ENCODE measurements around the gene DNASE2B.

DNASE2B gene

DNA sequence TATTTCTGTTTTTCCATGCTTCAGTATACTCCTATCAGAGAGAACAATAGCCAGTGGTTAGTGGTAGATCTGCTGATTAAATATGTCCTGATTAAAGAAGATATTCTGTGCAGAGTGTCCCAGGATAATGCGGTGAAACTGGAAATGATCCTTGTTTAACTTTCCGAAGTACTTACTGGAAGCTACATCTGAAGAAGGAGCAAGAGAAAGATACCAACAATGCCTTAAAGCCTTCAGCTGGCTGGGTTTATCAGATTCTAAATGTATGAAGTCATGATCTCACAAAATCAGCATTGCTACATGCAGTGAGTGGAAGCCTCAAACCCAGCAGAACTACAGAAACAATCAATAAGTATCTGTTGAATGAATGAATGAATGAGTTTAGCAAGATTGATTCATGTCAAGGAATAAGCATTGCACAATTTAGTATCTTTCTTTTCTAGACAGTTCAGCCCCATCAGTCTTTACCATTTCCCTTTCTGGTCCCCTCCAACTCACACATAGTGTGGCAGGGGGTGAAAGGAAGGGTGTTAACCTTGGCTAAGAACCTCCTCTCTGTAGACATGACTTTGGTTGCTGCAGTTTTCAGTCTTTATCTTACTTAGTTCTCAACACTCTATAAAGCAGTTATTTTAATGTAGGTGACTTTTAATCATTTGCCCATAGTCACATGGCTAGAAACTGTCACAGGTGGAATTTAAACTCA, 24.7 kb upstream of the DNASE2B start:
- no peak overlapping the region for H3K4me3 ChIP-seq (replicated peaks; ENCODE audit: low read depth, low read length)
- no peak for DNase-seq (ENCODE audit: extremely low read depth, low read depth)
- TF ChIP-seq, protein P1, sequence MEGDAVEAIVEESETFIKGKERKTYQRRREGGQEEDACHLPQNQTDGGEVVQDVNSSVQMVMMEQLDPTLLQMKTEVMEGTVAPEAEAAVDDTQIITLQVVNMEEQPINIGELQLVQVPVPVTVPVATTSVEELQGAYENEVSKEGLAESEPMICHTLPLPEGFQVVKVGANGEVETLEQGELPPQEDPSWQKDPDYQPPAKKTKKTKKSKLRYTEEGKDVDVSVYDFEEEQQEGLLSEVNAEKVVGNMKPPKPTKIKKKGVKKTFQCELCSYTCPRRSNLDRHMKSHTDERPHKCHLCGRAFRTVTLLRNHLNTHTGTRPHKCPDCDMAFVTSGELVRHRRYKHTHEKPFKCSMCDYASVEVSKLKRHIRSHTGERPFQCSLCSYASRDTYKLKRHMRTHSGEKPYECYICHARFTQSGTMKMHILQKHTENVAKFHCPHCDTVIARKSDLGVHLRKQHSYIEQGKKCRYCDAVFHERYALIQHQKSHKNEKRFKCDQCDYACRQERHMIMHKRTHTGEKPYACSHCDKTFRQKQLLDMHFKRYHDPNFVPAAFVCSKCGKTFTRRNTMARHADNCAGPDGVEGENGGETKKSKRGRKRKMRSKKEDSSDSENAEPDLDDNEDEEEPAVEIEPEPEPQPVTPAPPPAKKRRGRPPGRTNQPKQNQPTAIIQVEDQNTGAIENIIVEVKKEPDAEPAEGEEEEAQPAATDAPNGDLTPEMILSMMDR (IDR thresholded peaks at IDR 0.05; ENCODE audit: low read depth, low read length, missing control alignments) = no peak

DNA sequence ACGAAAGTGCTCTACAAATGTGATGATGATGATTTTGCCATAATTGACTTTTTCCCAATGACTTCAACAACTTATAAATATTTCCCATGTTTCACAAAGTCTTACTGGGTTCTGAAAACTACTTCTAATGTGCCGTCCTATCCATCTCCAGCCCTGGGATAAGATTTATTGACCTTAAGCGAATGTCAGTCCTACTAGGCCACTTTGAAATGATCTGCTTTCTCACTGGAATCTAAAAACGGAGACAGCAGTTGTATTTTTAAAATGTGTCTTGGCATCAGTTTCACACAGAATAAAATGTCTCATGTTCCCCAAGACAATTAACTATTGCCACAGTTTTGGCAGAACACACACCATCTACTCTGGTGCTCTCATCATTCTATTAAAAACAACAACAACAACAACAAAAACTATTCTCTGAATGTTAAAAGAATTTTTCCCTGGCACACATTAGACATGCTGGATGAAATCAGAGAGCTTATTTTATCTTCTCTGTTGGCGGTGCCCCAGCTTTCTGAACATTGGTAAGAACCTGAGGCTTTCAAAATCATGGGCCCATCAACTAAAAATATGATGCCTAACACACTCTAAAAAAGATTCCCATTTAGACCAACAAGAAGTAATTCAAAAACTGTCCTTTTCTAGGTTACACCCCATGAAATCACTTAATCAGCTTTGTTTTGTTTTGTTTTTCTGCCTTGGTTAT, 23.1 kb upstream of the DNASE2B start:
- no peak for DNase-seq (ENCODE audit: extremely low read depth, low read depth)
- TF ChIP-seq, protein P1 (IDR thresholded peaks at IDR 0.05; ENCODE audit: low read depth, low read length, missing control alignments) = no peak
- no peak overlapping the region for H3K4me3 ChIP-seq (replicated peaks; ENCODE audit: low read depth, low read length)

DNA sequence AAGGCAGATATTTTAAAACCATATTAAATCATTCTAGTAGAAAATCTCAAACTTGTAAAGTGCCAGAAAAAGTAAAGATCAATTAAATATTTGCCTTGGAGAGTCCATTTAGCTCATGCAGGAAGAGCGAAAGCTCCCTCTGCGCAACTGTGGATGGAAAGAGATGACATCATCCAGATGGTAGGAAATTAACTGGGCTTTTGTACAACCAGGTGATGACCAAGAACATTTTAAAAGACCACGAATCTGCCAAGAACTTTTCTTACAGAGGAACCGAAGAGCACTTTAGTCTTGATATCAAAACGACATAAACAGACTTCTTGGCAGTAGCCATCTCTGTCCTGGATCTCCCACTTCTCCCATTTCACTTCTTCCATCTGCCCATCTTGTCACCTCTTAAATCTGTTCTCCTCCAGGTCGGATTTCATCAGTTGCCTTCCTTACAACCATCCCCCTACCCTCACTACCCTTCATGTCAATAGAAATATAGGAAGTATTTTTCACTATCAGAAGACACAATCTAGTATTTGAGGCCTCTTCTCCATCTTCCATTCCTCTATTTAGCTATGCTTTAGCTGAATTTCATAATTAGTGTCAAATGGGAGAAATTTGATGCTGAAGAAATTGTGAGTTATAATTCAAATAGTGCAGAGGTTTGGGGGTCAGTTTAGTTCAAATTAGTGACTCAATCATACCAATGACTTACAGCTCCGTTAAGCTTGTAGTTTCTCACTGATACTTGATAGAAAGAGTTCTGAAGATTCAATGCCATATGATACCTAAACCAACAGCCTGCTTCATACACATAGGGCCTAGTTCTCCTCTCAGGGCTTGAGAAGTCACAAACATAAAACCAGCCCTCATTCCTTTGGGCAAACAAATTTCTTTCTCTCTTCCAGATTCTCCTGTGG, 22.0 kb upstream of the DNASE2B start:
- H3K4me3 ChIP-seq (replicated peaks; ENCODE audit: low read depth, low read length) = no peak overlapping the region
- TF ChIP-seq, protein P1 (IDR thresholded peaks at IDR 0.05; ENCODE audit: low read depth, low read length, missing control alignments) = no peak
- no peak for DNase-seq (ENCODE audit: extremely low read depth, low read depth)

DNA sequence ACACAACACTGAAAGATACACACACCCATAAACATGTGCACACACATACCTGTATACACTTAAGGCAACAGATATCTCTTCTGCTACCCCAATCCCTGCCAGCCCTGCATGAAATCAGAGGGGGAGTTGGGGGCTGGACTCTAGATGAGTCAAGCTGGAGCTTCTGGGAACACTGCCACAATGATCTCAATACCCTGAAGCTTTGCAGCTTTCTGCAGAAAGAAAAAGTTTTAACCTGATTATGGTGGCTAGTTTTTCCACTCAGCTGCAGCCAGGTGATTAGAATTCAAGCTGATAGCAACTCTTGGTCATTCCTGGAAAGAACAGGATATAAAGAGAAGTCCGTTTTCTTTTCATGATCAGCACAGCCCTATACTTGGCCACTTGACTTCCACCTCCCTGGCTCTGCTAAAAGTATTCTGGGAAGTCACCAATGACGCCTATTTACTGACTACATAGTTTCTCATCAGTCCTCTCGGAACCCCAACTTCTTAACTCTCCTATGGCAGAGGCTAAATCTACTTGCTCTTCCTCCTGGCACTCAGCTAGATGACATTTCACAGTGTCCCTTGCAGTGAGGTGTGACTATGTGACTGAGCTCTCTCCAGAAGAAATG, 20.7 kb upstream of the DNASE2B start:
- peak; percentile 53 for DNase-seq (ENCODE audit: extremely low read depth, low read depth)
- H3K4me3 ChIP-seq (replicated peaks; ENCODE audit: low read depth, low read length) = no peak overlapping the region
- TF ChIP-seq, protein P1 (IDR thresholded peaks at IDR 0.05; ENCODE audit: low read depth, low read length, missing control alignments) = no peak

DNA sequence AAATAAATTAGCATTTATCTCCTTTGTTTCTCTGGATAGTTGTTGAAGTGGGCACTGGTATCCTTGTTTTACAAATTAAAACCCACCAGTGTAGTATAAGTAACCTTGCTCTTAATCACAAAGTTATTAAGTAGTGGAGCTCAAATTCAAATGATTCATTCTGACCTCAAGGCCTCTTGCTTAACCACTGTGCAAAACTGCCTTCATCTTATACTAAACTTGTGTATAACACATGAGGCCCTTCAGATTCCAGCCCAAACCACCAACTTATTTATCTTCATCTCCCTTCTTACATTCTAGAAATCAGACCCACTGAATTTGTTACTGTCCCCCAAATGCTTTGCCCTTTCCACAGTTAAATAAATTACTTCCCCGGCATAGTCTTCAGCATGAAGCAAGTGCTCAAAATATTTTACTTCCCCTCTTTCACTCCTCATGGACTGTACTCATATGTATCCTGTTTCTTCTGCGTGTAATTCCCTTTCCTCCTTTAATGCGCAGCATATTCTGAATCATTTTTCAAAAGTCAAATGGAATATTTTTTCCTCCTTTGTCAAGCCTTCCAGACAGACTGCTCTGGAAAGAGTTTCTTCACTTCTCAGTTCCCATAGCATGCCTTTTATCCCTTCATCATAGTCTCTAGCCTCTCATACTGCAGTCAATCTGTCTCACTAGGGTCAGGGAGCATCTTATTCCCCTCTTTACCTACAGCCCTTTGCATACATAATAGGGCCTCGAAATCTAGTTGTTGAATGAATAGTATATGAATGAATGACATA, 19.0 kb upstream of the DNASE2B start:
- DNase-seq (ENCODE audit: extremely low read depth, low read depth) = peak; percentile 44
- TF ChIP-seq, protein P1 (IDR thresholded peaks at IDR 0.05; ENCODE audit: low read depth, low read length, missing control alignments) = no peak
- H3K4me3 ChIP-seq (replicated peaks; ENCODE audit: low read depth, low read length) = no peak overlapping the region

DNA sequence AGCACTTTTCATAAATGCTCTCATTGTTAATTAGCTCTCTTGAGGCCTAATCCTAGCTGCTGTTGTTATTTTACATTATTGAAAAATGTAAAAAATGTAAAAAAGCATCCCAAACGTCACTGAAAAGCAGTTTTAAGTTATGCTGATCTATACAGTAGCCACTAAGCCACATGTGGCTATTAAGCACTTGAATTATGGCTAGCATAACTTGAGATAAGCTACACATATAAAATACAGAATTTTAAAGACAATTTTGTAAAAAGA, 18.4 kb upstream of the DNASE2B start:
- TF ChIP-seq, protein P1 (IDR thresholded peaks at IDR 0.05; ENCODE audit: low read depth, low read length, missing control alignments) = no peak
- no peak overlapping the region for H3K4me3 ChIP-seq (replicated peaks; ENCODE audit: low read depth, low read length)
- no peak for DNase-seq (ENCODE audit: extremely low read depth, low read depth)
